CD4-positive, alpha-beta T cell treated with Interleukin-1 beta for 1 hour (primary cell): ENCODE results near the gene FXR1.
A peak's percentile ranks its signal among the peaks of the same experiment; 100 is the strongest.
"Not testable (repeated sequence)": the region's sequence is repeated elsewhere in the genome, so short reads cannot be mapped to it uniquely, and the experiment has no call there.

Source experiments
- DNase-seq, 2 donors: peaks; one replicate each; pipeline ENCODE4 v3.0.0-alpha.2; 2020 to 2022

FXR1 gene

DNA sequence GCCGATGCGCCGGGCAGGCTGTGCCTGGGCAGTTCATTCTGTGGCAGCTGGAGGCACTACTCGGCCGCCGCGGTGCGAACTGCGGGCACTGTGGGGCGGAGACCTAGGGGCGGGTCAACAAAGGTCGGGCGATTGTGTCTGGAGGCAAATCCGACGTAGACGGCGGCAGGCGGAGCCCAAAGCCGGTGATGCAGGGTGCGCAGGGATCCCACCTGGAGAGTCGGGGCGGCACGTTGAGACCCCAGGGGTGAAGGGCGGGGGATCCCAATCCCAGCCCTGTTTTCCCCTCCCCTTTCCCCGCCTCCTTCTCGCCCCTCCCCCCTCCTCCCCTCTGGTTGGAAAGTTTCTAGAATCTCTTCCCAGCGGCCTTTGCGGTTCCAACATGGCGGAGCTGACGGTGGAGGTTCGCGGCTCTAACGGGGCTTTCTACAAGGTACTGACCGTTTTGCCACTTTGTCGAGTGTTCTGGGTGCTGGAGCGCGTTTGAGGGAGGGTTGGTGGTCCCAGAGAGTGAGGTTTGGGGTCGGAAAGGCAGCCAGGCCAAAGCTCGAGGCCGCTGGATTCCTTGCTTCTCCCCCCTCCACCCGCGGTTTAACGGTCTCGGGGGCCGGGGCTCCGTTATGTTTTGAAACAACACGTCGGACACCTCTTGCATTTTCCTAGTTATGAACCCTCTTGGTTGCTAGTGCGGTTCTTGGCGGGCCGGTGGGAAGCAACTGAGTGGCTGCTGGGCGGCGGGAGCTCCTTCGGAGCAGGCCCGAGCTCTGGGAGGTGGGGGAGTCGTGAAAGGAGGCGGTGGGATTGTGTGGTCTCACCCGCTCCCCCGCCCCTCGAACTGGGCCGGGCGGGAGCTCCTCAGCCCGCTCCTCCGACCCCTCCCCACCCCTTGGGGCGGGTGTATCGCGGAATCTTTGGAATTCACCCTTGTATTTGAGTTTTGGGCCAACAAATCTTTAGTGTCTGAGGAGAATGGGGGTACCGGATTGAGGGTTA, at the start of gene FXR1:
TSS of gene FXR1 (plus strand) at position 367 of the 993 bp plus-strand sequence. CDS start at position 383, 16 bp downstream.
- peak; percentile 89 for DNase-seq

DNA sequence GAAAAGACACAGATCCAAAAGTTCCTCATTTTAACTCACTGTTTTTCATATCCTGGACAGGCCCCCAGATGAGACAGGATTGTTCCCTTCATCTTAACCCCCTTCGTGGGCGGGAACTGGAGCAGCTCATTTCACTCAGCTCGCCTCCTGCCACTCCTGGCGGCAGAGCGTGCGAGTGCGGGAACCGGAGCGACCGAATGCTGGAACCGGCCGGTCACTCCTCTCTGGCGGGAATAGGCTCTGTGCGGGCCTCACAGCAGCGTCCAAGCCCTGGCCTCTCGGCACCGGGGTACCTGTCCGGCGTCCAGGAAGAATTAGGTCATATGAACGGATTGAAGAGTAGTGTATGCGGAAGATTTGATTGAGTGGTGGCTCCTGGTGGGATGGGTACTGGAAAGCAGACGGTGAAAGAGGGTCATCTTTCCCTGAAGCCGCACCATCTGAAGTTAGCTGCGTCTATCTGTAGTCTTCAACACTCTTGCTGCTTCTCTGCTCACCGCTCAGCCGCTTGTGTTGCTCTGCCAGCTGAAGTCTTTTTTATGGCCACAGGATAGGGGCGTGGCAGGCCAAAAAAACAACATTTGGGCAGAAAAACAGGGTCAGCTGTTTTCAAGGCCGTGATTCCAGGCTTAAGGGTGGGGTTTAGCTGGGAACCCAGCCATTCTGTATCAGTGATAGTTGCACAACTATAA, 42.3 kb upstream of the FXR1 start:
- DNase-seq = no peak

DNA sequence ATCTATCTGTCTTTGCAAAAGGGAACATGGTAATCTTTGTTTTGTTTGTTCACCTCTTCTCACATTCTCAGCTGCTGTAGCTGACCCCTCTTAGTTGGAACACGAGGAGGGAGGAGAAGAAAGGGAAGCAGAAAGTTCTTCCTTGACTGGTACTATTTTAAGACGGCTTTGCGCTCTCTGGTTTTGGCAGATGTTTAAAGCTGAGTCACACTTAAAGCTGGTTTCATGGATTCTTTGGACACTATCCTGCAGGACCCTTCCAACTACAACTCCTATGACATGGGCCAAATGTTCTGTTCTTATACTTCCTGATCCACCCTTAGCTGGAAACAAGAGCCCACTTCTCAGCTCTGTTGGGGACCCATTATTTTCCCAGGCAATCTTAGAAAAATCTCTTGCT, 40.6 kb upstream of the FXR1 start:
- DNase-seq = no peak

DNA sequence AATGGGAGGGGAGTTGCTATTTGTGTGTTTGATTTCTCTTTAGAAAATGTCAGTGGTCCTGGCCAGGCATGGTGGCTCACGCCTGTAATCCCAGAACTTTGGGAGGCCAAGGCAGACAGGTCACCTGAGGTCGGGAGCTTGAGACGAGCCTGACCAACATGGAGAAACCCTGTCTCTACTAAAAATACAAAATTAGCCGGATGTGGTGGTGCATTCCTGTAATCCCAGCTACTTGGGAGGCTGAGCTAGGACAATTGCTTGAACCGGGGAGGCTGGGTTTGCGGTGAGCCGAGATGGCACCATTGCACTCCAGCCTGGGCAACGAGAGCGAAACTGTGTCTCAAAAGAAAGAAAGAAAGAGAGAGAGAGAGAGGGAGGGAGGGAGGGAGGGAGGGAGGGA, 40.0 kb upstream of the FXR1 start:
- DNase-seq = not testable (repeated sequence)

DNA sequence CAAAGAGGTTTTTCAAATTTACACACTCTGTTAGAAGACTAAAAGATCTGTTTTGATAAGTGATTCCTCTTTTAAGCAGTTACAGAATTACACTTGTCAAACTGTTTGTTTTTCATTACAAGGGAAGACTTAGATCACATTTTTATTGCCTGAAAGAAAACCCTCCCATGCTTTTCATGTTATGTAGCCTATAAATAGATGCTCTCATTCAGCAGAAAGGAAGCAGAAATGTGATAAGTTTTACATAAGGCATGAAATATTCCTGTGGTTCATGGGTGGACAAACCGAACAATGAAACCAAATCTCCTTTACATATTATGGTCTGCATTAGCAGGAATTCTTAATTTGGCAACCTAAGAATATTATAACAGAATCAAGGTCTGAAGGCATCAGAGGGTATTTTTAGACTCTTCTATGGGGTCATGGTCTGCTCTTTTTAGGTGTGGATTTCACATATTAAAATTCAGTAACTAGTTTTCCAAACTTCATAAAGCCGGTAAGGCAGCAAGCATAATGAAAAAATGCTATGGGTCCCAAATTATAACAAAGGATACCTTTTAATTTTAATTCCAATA, 37.3 kb upstream of the FXR1 start:
- no peak for DNase-seq

DNA sequence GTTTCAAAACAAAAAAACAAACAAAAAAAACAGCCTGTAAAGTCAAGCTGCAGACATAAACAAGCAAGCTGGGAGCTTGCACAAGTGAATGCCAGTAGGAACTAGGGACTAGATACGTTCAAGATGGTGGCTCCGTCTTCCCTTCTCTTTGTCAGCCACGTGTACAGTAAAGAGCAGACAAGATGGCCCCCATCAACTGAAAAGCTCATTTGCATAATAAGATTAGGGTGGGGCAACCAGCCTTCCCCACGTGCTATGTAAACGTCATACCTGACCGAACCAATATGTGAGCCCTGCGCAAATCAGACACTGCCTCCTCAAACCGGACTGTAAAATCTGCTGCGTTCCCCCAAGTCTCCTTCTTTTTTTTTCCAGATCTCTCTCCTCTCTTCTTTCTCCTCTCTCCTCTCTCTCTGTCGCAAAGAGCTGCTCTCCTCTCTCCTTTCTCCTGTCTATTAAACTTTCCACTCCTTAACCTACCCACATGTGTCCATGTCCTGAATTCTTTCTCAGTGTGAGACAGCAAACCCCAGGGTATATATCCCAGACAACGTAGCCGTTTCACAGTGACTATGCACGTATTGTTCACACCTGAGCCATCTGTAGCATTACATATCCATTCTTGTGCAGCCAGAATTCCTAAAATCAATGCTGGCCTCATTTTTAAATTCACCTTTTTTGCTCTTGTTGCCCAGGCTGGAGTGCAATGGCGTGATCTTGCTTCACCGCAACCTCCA, 31.2 kb upstream of the FXR1 start:
- no peak for DNase-seq

DNA sequence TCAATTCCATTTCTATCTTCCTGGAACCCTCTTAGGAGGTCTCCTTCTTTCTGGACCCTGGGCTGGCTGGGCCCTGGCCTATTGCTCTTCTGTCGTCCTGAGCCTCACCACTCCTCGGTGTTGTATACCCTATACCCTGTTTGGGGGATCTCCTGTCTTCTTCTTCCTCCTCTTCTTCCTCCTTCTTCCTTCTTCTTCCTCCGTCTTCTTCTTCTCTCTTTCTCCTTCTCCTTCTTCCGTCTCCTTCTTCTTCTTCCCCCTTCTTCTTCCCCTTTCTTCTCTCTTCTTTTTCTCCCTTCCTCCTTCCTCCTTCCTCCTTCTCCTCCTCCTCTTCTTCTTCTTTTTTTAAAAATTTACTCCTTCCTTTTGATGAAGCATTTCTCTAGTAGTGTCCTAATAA, 30.4 kb upstream of the FXR1 start:
- DNase-seq = no peak

DNA sequence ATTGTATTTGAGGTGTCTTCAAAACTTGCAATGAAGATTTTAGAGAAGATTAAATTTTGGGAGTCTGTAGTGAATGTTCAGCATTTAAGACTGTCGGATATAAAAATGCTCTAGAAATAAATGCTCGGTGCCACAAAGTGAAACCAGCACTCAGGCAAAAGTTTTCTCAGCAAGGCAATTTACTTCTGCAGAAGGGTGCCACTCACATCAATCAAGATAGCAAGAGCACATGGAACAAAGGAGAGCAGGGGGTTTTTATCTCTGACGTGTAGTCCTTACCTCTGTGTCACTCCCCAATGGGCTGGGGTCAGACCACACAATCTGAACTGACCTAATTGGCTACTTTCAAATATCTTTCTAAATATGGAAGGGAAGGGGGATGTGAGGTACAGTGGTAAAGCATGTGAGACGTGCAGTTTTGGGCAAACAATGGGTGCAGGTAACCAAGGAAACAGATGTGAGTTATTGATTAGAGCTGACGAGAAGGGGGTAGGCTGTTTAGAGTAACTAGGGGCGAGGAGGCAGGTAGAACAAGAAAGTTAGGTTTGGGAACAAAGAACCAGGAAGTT, 23.4 kb upstream of the FXR1 start:
- DNase-seq = no peak

DNA sequence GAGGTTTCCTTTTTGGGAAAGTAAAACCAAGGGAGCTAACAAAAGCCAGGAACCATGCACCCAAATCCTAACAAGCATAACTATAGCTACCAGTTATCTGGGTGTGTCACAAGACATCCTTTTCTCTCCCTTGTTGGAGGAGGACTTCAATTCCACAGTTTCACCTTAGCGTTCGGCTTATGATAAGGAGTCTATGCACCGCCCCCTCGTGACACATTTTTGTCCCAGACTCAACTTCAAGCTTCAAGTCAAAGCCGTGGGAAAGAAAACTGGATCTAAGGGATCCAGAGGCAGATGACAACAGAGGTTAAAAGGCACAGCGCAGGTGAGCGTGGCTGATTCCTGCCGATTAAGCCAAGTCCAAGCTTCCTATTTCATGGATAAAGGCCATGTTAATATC, 13.9 kb upstream of the FXR1 start:
- no peak for DNase-seq

DNA sequence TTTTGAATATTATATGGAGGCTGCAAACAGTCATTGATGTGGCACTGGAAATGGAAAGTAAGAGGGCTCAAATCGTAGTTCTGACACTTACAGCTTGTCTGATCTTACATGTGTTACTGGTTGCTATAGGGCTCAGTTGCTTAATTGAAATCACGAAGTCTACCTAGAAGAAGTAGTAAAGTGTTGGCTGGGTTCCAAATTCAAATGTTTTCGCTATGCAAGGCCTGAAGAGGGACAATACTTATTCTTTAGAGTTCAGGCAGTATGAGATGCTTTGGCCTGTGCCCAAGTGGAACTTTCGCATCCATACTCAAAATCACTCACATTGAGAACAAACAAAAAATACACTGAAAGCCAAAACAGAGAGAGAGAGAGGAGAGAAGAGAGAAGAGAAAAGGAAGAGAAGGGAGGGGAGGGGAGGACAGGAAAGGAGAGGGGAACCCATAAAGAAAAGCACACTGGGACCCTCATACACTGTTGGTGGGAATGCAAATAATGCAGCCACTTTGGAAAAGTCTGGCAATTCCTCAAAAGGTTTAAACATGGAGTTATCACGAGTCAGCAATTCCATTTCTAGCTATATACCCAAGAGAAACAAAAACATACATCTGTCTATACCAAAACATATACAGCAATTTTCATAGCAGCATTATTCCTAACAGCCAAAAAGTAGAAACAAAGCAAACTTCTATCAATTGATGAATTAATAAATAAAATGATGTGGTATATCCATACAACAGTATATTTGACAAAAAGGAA, 2.9 kb upstream of the FXR1 start:
- DNase-seq = no peak

DNA sequence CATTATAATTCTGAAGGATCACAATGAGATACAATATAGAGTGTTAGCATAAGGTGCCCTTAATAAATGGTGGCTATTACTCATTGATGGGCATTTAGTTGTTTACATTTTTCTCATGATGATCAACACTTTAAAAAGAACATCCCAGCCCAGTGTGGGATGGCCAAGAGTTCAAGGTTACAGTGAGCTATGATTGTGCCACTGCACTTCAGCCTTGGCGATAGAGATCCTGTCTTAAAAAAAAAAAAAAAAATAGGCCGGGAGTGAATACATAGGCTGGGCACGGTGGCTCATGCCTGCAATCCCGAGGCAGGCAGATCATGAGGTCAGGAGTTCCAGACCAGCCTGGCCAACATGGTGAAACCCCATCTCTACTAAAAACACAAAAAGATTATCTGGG, 1.6 kb upstream of the FXR1 start:
- no peak for DNase-seq

DNA sequence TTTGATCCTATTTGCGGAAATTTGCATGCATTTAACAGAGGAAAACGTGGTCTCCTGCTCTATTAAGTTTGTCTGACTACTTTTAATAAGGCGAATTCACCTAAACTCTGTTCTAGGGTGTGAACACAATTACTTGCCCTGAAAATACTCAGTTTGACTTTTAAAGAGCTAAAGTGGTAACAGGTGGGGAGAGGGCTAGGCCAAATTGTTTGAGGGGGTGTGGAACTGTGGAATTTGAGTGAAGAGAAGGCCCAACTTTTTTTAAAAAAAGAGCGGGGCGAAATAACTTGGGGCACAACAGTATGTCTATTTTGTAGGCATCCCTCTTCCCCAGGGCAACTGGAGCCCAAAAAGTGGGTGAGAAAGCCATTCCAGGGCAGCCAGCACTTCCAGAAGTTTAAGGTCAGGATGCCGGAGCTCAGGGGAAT, 580 bp upstream of the FXR1 start:
- no peak for DNase-seq

DNA sequence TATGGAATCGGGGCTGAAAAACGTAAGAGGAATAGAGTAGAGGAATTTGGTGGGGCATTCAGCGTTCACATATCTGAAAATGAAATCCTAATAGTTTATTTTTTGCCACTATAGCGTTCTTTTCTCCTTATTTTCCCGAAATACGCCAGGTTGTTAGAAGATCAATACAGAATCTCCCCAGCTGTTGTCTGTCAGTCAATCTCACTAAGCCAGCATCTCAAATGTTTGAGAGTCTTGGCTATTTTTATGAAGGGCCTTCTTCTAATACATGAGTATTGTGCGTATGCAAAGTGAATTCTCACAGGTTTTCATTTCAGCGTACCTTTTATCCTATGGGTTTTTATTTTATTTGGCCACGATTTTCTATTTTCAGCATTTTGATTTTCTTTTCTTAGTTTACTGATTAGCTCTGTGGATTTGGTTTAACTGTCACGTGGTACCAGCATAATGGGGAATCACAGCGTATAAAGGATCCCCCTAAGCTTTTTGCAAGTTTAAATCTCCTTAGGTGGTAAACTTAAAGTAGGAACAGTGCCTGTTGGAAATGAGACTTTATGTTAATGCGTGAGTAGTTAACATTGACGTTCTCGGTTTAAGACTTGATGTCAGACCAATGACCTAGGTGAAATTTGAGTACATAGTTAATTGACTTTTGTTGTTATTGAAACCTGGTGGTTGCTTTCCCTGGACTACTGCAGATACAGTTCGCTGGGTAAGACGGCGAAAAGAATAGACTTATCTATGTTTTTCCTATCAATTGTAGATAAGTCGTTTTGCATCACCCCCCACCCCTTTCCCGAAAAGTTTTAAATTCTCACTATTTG, 1.3 kb downstream of the FXR1 start:
- no peak for DNase-seq

DNA sequence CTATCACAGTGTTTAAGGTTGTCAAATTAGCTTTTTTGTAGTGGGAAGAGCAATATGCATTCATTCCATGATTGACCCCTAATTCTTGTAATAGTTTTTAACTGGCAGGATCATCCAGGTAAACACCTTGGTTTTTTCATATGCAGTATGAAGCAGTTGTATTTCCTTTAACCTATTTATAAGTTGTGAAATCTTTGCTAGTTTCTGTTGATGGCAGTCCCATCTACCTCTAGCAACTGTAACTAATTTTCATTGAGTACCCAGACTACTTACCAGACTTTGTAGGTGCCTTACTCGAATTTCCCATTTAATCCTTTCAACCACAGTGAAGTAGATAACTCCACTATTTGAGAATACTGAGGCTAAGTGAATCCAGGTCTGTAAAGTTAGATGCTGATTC, 6.1 kb downstream of the FXR1 start:
- no peak for DNase-seq

DNA sequence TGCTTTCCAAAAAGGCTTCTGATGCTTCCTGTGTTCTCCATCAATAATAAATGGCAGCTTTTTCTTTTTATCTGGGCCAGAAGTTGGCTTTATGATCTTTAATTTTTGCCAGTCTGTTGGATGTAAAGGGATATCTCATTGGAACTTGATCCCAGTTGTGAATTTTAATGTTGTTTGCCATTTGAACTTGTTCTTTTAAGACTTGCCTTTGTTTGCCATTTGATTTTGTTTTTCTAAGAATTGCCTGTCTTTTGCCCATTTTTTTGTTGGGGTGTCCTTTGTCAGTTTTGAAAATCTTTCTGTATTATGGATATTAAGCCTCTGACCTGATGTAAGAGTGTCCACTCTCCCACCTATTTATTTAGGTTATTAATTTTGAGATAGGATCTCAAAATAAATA, 9.8 kb downstream of the FXR1 start:
- no peak for DNase-seq

DNA sequence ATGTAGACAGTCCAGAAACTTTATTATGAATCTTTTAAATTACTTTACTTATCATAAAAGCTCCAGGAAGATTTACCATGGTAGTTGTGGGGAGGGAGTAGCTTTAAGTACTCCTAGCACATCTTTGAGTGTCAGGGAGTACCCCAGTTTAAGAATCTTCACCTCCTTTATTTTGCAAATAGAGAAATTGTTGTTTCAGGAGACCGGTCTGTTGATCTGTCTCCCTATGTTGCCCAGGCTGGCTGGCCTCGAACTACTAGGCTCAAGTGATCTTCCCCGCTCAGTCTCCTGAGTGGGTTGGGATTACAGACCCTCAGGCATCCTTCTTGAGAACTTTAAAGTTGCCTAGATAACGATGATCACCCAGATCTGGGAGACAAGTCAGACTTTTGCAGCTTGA, 11.1 kb downstream of the FXR1 start:
- no peak for DNase-seq

DNA sequence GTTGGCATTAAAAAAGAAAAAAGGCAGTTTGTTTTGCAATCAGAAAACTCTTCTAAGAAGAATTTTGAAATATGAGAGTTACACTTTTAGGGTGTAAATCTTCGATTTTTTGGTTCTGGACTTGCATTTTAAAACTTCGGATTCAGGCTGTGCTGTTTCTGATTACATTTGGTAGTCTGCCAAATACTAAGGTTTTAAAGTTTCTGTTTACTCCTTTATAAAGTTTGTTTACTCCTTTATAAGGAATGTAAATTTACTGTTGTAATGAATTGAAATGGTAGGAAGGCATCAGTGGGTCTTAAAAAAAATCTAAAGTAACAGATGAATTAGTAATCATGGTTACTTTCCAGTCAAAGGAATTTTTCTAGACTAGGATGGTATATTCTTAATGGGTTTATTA, 14.1 kb downstream of the FXR1 start:
- DNase-seq = no peak

DNA sequence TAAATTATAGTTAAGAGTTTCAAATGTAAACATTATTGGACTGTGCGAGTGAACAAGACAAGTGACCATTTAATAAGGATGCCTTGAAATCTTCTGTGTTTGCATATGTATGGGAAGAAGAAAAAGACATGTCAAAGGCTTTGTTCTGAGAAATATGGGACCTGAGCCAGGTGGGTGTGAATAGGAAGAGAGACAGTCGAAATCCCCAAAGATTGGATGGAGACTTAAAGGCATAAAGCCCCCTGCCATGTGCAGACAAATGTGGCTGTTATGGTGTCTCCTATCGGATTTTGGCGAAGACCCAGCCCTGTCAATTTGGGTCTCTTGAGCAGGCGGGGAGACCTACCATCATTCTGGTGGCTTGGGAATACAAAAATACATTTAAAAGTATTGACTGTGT, 16.9 kb downstream of the FXR1 start:
- DNase-seq = no peak

DNA sequence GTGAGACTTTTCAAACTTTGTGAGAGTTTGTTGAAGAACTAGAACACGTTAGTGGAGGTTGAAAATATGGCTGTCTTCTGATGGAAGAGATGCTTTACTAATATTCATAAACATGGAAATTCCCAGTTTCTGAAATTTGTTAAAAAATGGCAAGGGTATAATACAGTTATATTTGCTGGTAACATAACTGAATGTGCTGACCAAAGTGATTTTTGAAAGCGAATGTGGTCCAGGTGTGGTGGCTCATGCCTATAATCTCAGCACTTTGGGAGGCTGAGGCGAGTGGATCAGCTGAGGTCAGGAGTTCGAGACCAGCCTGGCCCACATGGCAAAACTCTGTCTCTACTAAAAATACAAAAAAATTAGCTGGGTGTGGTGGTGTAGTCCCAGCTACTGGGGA, 18.1 kb downstream of the FXR1 start:
- no peak for DNase-seq

DNA sequence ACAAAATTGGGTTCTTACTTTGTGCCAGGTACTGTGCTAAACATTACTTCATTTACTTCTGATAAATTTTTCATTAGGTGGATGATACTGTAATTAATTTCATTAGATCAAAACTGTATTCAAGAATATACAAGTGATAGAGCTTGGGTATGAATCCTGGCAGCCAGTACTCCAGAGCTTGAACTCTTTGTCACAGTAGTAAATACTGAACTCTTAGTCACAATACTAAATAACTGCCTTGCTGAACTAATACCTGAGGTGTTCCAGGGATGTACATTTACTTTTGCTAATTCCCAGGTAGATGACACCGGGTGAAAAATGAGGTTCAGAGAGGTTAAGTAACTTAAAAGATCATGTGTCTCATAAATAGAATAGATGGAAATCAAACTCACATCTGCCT, 20.3 kb downstream of the FXR1 start:
- DNase-seq = no peak

DNA sequence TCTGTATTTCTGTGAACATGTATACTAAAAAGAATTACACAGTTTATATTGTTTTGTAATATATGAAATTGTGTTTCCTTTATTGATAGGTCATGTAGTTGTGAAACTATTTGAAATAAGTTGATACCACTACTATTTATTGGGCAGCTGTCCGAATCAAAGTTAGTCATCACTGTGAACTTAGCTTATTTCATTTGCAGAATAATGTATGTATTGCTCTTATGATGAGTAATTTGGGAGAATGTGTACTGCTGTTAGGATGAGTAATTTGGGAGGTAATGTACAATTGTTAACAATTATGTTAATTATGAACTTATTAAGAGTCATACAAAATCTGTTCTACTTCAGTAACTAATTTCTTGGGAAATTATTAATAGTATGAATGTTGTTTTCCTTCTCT, 22.2 kb downstream of the FXR1 start:
- DNase-seq = no peak
